ENCODE data around the gene COL4A6. TPM values are rescaled to one million over a fixed set of nuclear protein-coding genes. Genes with fewer than 3 reads are reported as not detected.
A peak's percentile ranks its signal among the peaks of the same experiment; 100 is the strongest.

The COL4A6 gene
- polyA plus RNA-seq, 3 donors = not detected

GRCh38 chrX:108203540-108203939 lies 234.7 kb downstream of the COL4A6 start:
- no peak for DNase-seq
- Histone ChIP-seq H3K4me3 (replicated peaks in 1 of 3; ENCODE audit: low read depth in 2 of 3, low read length in 3 of 3) (no peak overlapping the region), H3K9me3 (replicated peaks in 1 of 2; ENCODE audit: control insufficient read depth in 1 of 2, insufficient read depth in 1 of 2, low read length in 2 of 2) (no peaks in the 10 kb centered on the region), H3K79me2 (ENCODE audit: insufficient read depth, low read length) (no peaks in the 10 kb centered on the region), H3K4me2 (replicated peaks; ENCODE audit: extremely low read depth, low read length, poor library complexity, severe bottlenecking) (no peak overlapping the region), H3K27ac (ENCODE audit: low read depth in 1 of 2, low read length in 2 of 2) (no peak overlapping the region), H3K9ac (ENCODE audit: insufficient read depth, low read length, poor library complexity, severe bottlenecking) (no peak overlapping the region), H3K27me3 (ENCODE audit: control insufficient read depth in 2 of 2, insufficient read depth in 2 of 2, low read length in 2 of 2) (peaks cover 0 to 19% of the 10 kb centered on the region in 2 donors), H3K36me3 (replicated peaks in 1 of 2; ENCODE audit: control insufficient read depth in 1 of 2, insufficient read depth in 2 of 2, low read length in 2 of 2) (no peaks in the 10 kb centered on the region), H3K4me1 (ENCODE audit: control insufficient read depth in 1 of 2, insufficient read depth in 2 of 2, low read length in 2 of 2) (no peaks in the 10 kb centered on the region), H4K20me1 (ENCODE audit: insufficient read depth, low read length) (no peaks in the 10 kb centered on the region), H2AFZ (ENCODE audit: insufficient read depth, low read depth, low read length, poor library complexity, severe bottlenecking) (no peak overlapping the region)
- H3K4me3 Mint-ChIP-seq = no peak overlapping the region
- no peak overlapping the region for H3K27ac Mint-ChIP-seq
- TF ChIP-seq CTCF (IDR thresholded peaks at IDR 0.05) = no peak
- intact Hi-C loops (cut with micrococcal nuclease) = no loop called here
- WGBS (ENCODE audit: insufficient coverage) = no CpG with 5 or more reads among the region's 3 CpGs
- no peaks in the 10 kb centered on the region for H3K4me1 Mint-ChIP-seq
- H3K27me3 Mint-ChIP-seq (ENCODE audit: low read depth in 3 of 3) = peaks cover 3 to 13% (median 7%) of the 10 kb centered on the region in 3 donors
- H3K36me3 Mint-ChIP-seq = no peaks in the 10 kb centered on the region
- peaks cover 0 to 2% (median 0%) of the 10 kb centered on the region in 7 donors for H3K9me3 Mint-ChIP-seq

GRCh38 chrX:108199691-108200090 lies 238.5 kb downstream of the COL4A6 start:
- Histone ChIP-seq H3K9me3 (replicated peaks in 1 of 2; ENCODE audit: control insufficient read depth in 1 of 2, insufficient read depth in 1 of 2, low read length in 2 of 2) (no peaks in the 10 kb centered on the region), H3K4me2 (replicated peaks; ENCODE audit: extremely low read depth, low read length, poor library complexity, severe bottlenecking) (no peak overlapping the region)
- no peaks in the 10 kb centered on the region for H3K4me1 Mint-ChIP-seq

More at GRCh38 chrX:108199691-108200090, 238.5 kb downstream of the COL4A6 start:
- Histone ChIP-seq H3K79me2 (ENCODE audit: insufficient read depth, low read length) (no peaks in the 10 kb centered on the region), H3K9ac (ENCODE audit: insufficient read depth, low read length, poor library complexity, severe bottlenecking) (no peak overlapping the region), H4K20me1 (ENCODE audit: insufficient read depth, low read length) (no peaks in the 10 kb centered on the region), H3K27ac (ENCODE audit: low read depth in 1 of 2, low read length in 2 of 2) (no peak overlapping the region), H3K4me1 (ENCODE audit: control insufficient read depth in 1 of 2, insufficient read depth in 2 of 2, low read length in 2 of 2) (no peaks in the 10 kb centered on the region), H3K4me3 (replicated peaks in 1 of 3; ENCODE audit: low read depth in 2 of 3, low read length in 3 of 3) (no peak overlapping the region), H3K27me3 (ENCODE audit: control insufficient read depth in 2 of 2, insufficient read depth in 2 of 2, low read length in 2 of 2) (peaks cover 0 to 15% of the 10 kb centered on the region in 2 donors), H2AFZ (ENCODE audit: insufficient read depth, low read depth, low read length, poor library complexity, severe bottlenecking) (no peak overlapping the region), H3K36me3 (replicated peaks in 1 of 2; ENCODE audit: control insufficient read depth in 1 of 2, insufficient read depth in 2 of 2, low read length in 2 of 2) (no peaks in the 10 kb centered on the region)
- intact Hi-C loops (cut with micrococcal nuclease) = no loop called here
- Mint-ChIP-seq H3K4me3 (no peak overlapping the region), H3K27ac (no peak overlapping the region), H3K27me3 (ENCODE audit: low read depth in 3 of 3) (peaks cover 4 to 7% (median 5%) of the 10 kb centered on the region in 3 donors), H3K9me3 (peaks cover 0 to 2% (median 0%) of the 10 kb centered on the region in 7 donors), H3K36me3 (no peaks in the 10 kb centered on the region)
- TF ChIP-seq CTCF (IDR thresholded peaks at IDR 0.05) = peak; percentile 36
- no peak for DNase-seq
- WGBS (ENCODE audit: insufficient coverage) = 0% methylated on average over 1 of the region's 4 CpGs

Measured in CD14-positive monocyte (primary cell).